Peyer's patch (tissue), 4 donors: ENCODE measurements around the gene KRT9. TPM values are rescaled to one million over a fixed set of nuclear protein-coding genes. Genes with fewer than 3 reads are reported as not detected.
A peak's percentile ranks its signal among the peaks of the same experiment; 100 is the strongest.
"Not testable (repeated sequence)": the region's sequence is repeated elsewhere in the genome, so short reads cannot be mapped to it uniquely, and the experiment has no call there.

Experiments used
- DNase-seq, 3 donors: peaks; one replicate each; pipeline ENCODE4 v3.0.0-alpha.2; 2017 to 2019
- H3K27ac ChIP-seq, 4 donors: fragments of 200-600 bp; sonication (generic); one replicate each; pipeline ENCODE4 v1.5.1; 2016 to 2019
- H3K27me3 ChIP-seq, 2 donors: fragments of 200-600 bp; sonication (generic); one replicate each; pipeline ENCODE4 v1.5.1; 2019
- H3K36me3 ChIP-seq, 3 donors: fragments of 200-600 bp; sonication (generic); one replicate each; pipeline ENCODE4 v1.5.1; 2016 to 2019
- H3K4me1 ChIP-seq, 4 donors: fragments of 200-600 bp; sonication (generic); one replicate each; pipeline ENCODE4 v1.5.1; 2016 to 2019
- H3K4me3 ChIP-seq, 4 donors: fragments of 200-600 bp; sonication (generic); 1 replicate in 3 of 4; 2 replicates in 1 of 4; pipeline ENCODE4 v1.5.1; 2016 to 2019; ENCODE audit warnings: mild to moderate bottlenecking in 1 of 4
- H3K9me3 ChIP-seq, 4 donors: fragments of 200-600 bp; sonication (generic); one replicate each; pipeline ENCODE4 v1.5.1; 2016 to 2019; ENCODE audit warnings: mild to moderate bottlenecking in 1 of 4
- POLR2A ChIP-seq, 2 donors: fragments of 450-650 bp; IDR thresholded peaks; one replicate each; pipeline ENCODE4 v1.5.1; 2017; ENCODE audit warnings: antibody characterized with exemption in 2 of 2, mild to moderate bottlenecking in 2 of 2, moderate library complexity in 2 of 2
- total RNA-seq, 4 donors: library from RNA; depleted of rRNA; stranded (reverse); fragments of >200 nt; gene quantifications; one replicate each; pipeline ENCODE4 v1.1.0, GENCODE V29; 2016
- TF ChIP-seq, protein P1 (sequence below), 6 experiments: fragments of 450-650 bp in 4 of 6; fragments of 200-600 bp in 2 of 6; sonication (generic) in 1 of 6; IDR thresholded peaks; one replicate each; pipeline ENCODE4 v1.5.1; 2017 to 2019; ENCODE audit warnings: antibody characterized with exemption in 6 of 6, mild to moderate bottlenecking in 3 of 6, moderate library complexity in 1 of 6

KRT9 gene, protein sequence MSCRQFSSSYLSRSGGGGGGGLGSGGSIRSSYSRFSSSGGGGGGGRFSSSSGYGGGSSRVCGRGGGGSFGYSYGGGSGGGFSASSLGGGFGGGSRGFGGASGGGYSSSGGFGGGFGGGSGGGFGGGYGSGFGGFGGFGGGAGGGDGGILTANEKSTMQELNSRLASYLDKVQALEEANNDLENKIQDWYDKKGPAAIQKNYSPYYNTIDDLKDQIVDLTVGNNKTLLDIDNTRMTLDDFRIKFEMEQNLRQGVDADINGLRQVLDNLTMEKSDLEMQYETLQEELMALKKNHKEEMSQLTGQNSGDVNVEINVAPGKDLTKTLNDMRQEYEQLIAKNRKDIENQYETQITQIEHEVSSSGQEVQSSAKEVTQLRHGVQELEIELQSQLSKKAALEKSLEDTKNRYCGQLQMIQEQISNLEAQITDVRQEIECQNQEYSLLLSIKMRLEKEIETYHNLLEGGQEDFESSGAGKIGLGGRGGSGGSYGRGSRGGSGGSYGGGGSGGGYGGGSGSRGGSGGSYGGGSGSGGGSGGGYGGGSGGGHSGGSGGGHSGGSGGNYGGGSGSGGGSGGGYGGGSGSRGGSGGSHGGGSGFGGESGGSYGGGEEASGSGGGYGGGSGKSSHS
- total RNA-seq, result not detected

DNA sequence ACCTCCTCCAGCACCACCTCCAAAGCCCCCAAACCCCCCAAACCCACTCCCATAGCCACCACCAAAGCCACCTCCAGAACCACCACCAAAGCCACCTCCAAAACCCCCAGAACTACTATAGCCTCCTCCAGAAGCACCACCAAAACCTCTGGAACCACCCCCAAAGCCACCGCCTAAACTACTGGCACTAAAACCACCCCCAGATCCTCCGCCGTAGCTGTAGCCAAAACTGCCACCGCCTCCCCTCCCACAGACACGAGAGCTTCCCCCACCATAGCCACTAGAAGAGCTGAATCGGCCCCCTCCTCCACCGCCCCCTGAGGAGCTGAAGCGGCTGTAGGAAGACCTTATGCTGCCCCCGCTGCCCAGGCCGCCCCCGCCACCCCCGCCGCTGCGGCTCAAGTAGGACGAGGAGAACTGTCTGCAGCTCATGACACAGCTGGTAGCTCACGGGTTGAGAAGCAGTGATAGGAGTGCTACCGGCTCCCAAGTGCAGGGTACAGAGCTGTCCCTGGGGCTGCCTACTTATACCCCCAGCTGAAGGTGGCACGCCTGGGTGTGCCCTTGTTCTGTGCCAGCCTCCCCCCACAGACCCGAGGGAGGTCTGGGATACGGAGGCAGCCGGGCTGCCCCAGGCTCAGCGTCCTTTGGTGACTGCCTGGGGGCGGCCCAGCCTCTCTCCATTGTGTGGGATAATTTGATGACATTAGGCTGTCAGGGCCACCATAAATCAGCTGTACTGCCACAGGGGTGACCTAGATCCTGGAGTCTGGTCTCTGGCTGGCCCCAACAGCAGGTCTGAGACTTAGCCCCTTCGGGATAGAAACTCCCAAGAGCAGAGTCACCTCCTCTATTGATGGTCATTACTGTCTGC is at the start of gene KRT9:
TSS of gene KRT9 (minus strand) at position 499 of the 874 bp plus-strand sequence. CDS start at position 432, 67 bp downstream.
- DNase-seq, result no peak
- TF ChIP-seq POLR2A (IDR thresholded peaks at IDR 0.05), result no peak
- TF ChIP-seq, protein P1, sequence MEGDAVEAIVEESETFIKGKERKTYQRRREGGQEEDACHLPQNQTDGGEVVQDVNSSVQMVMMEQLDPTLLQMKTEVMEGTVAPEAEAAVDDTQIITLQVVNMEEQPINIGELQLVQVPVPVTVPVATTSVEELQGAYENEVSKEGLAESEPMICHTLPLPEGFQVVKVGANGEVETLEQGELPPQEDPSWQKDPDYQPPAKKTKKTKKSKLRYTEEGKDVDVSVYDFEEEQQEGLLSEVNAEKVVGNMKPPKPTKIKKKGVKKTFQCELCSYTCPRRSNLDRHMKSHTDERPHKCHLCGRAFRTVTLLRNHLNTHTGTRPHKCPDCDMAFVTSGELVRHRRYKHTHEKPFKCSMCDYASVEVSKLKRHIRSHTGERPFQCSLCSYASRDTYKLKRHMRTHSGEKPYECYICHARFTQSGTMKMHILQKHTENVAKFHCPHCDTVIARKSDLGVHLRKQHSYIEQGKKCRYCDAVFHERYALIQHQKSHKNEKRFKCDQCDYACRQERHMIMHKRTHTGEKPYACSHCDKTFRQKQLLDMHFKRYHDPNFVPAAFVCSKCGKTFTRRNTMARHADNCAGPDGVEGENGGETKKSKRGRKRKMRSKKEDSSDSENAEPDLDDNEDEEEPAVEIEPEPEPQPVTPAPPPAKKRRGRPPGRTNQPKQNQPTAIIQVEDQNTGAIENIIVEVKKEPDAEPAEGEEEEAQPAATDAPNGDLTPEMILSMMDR (IDR thresholded peaks at IDR 0.05), result no peak
- H3K27me3 ChIP-seq, result no peaks in the 10 kb centered on the region
- no peak within 1 kb of the TSS for H3K27ac ChIP-seq
- peaks cover 0 to 5% (median 1%) of the 10 kb centered on the region in 4 donors for H3K4me1 ChIP-seq
- H3K36me3 ChIP-seq, result no peaks in the 10 kb centered on the region
- H3K9me3 ChIP-seq, result no peaks in the 10 kb centered on the region
- no peak within 1 kb of the TSS for H3K4me3 ChIP-seq

DNA sequence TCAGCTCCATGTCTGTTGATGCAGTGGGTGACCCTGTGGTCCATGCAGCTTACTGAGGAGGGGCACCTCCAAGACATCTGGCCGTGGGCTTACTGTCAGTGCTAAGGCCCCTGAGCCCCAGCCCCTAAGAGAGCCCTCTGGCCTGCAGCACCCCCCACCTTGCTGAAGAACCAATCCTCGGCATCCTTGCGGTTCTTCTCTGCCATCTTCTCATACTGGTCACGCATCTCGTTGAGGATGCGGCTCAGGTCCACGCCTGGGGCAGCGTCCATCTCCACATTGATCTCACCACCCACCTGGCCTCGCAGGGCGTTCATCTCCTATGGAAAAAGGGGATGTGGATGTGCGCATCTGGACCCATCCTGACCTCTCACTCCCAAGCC is 49.6 kb upstream of the KRT9 start:
- not testable (repeated sequence) for H3K27ac ChIP-seq, H3K36me3 ChIP-seq, H3K9me3 ChIP-seq, H3K27me3 ChIP-seq, H3K4me1 ChIP-seq, H3K4me3 ChIP-seq
- peak in 1 of 3 donors; percentile 27 for DNase-seq

DNA sequence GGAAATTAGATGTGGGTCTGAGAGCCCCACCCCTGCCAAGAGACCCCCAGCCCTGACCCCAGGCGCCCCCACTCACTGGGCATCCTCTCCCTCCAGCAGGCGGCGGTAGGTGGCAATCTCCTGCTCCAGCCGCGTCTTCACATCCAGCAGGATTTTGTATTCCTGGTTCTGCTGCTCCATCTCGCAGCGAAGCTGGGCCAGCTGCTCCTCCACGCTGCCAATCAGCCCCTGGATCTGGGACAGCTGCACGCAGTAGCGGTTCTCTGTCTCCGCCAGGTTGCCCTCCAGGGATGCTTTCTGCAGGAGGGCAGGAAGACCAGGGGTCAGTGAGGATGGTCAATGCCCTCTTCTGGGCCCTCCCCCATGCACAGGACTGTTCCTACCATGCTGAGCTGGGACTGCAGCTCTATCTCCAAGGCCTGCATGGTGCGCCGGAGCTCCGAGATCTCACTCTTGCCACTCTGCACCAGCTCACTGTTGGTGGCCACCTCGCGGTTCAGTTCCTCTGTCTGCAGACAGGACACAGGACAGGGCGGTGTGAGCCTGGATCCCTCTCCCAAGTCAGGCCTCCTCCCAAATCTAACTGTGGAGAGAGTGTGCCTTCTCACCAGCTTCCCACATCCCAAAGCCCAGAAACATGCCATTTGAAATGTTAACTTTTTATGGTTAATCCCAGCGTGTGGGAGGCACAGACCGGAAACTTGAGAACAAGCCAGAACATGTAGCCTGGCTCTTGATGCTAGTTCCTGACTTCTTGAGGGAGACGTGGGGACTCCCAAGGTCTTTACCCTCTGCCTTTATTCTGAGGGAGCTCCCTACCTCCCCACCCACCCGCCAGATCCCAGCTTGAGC is 49.0 kb upstream of the KRT9 start:
- peak in 1 of 3 donors; percentile 38 for DNase-seq
- Histone ChIP-seq H3K27me3 (no peaks in the 10 kb centered on the region), H3K4me1 (no peaks in the 10 kb centered on the region), H3K4me3 (no peak overlapping the region), H3K36me3 (no peaks in the 10 kb centered on the region), H3K9me3 (no peaks in the 10 kb centered on the region), H3K27ac (no peak overlapping the region)
- no peak for TF ChIP-seq POLR2A (IDR thresholded peaks at IDR 0.05)
- TF ChIP-seq, protein P1 (IDR thresholded peaks at IDR 0.05), result no peak

DNA sequence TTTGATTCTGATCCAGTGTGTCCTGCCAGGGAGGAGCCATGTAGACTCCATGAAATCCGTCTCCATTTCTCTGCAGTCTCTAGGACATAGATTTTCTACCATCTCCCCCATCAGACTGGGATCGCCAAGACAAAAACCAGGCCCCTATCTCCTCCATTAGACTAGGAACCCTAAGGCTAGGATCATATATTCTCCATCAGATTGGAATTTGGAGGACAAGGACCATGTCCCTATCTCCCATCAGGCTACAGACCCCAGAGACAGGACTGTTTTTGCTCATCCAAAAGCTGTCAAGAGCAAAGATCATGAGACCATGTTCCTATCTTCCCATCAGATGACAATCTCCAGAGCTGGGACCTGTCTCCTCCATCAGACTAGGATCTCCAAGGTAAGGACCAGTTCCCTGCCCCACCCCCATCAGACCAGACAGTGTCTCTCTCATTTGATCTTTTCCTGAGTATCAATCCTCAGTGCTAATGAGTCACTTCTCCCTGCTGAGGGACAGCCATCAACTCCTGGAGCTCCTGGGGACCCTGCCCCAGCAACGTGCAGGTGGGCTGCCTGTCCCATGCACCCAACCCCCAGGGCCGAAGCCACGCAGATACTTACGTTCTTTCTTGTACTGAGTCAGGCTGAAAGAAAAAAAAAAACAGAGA is 48.2 kb upstream of the KRT9 start:
- not testable (repeated sequence) for H3K27me3 ChIP-seq, H3K27ac ChIP-seq, H3K4me3 ChIP-seq, H3K36me3 ChIP-seq, H3K9me3 ChIP-seq, DNase-seq, H3K4me1 ChIP-seq

DNA sequence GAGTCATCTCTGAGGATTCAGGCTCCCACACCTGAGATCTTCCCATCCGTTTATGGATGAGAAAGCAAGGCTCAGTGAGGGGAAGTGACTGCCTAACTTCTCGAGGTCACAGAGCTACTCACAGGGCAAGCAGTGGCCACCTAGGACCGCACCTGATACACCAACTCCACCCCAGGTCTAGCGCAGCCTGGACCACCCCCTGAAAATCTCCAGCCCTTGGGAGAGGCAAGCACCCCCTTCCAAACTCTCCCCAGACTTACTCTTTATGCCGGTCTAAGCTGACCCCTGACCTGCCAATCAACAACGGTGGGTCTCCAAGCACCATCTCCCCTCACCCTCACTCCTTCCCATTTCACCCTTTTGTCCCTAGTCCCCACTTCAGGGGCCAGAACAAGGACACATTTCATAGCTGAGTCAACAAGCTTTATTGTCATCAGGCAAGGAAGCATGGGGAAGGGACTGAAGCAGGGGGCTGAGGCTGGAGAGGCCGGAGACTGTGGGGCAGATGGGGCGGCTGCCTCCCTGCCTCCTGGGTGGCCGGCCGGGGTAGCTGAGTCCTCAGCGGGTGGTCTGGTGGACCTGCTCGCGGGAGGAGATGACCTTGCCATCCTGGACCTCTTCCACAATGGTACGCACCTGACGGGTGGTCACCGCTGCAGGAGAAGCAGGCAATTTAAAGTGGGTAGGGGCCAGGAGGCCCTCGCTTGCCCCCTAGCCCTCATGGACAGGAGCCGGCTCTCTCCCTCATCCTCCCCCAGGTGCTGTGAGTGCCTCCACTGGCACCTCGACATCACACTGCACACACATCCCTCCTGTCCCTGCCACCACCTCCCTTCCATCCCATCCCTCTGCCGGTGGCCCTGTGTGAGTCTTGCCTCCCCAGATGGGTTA is 47.4 kb upstream of the KRT9 start:
- Histone ChIP-seq H3K27me3 (no peaks in the 10 kb centered on the region), H3K4me1 (no peaks in the 10 kb centered on the region), H3K36me3 (no peaks in the 10 kb centered on the region), H3K4me3 (no peak overlapping the region), H3K27ac (no peak overlapping the region), H3K9me3 (no peaks in the 10 kb centered on the region)
- TF ChIP-seq, protein P1 (IDR thresholded peaks at IDR 0.05), result no peak
- no peak for TF ChIP-seq POLR2A (IDR thresholded peaks at IDR 0.05)
- peak in 1 of 3 donors; percentile 30 for DNase-seq
